GM18526 (cell line): ENCODE measurements around the gene PEBP1.

Experiments used
- POLR2A ChIP-seq: IDR thresholded peaks from 3 replicates; pipeline ENCODE4 v1.6.1; 2011; ENCODE audit not compliant: insufficient read length; ENCODE audit errors: extremely low read depth

PEBP1 gene

GRCh38 chr12:118135788-118136558 is at the start of gene PEBP1:
Gene PEBP1, plus strand, starts transcription at chr12:118136124. Its CDS starts 86 bp downstream, at chr12:118136210.
- TF ChIP-seq POLR2A: peak; percentile 89

GRCh38 chr12:118089782-118090181 is 46.1 kb upstream of the PEBP1 start:
- TF ChIP-seq POLR2A: no peak

GRCh38 chr12:118094039-118094438 is 41.9 kb upstream of the PEBP1 start:
- TF ChIP-seq POLR2A: no peak

GRCh38 chr12:118098401-118098800 is 37.5 kb upstream of the PEBP1 start:
- TF ChIP-seq POLR2A: no peak

GRCh38 chr12:118098911-118099671 is 36.8 kb upstream of the PEBP1 start:
- TF ChIP-seq POLR2A: no peak

- TF ChIP-seq POLR2A: no peak
These were observed 34.9 kb upstream of the PEBP1 start for GRCh38 chr12:118101051-118101450.

- no peak for TF ChIP-seq POLR2A
These were observed 33.9 kb upstream of the PEBP1 start for GRCh38 chr12:118102070-118102469.

- TF ChIP-seq POLR2A: no peak
These were observed 33.3 kb upstream of the PEBP1 start for GRCh38 chr12:118102609-118103008.

- TF ChIP-seq POLR2A: no peak
These were observed 32.7 kb upstream of the PEBP1 start for GRCh38 chr12:118103201-118103600.

GRCh38 chr12:118103601-118104382 is 32.1 kb upstream of the PEBP1 start, which contains the start of gene VSIG10:
Gene VSIG10, minus strand, starts transcription at chr12:118104011. Its CDS starts 340 bp downstream, at chr12:118103671.
- no peak for TF ChIP-seq POLR2A

GRCh38 chr12:118107011-118107410 is 28.9 kb upstream of the PEBP1 start:
- no peak for TF ChIP-seq POLR2A

GRCh38 chr12:118107694-118108093 is 28.2 kb upstream of the PEBP1 start:
- TF ChIP-seq POLR2A: no peak

GRCh38 chr12:118109088-118109487 is 26.8 kb upstream of the PEBP1 start:
- TF ChIP-seq POLR2A: no peak

GRCh38 chr12:118119449-118119879 is 16.5 kb upstream of the PEBP1 start:
- TF ChIP-seq POLR2A: no peak

- TF ChIP-seq POLR2A: no peak
These were observed 15.2 kb upstream of the PEBP1 start for GRCh38 chr12:118120579-118121363.
